ENCODE data around the gene SELENOO.
A peak's percentile ranks its signal among the peaks of the same experiment; 100 is the strongest.

Gene SELENOO

DNA sequence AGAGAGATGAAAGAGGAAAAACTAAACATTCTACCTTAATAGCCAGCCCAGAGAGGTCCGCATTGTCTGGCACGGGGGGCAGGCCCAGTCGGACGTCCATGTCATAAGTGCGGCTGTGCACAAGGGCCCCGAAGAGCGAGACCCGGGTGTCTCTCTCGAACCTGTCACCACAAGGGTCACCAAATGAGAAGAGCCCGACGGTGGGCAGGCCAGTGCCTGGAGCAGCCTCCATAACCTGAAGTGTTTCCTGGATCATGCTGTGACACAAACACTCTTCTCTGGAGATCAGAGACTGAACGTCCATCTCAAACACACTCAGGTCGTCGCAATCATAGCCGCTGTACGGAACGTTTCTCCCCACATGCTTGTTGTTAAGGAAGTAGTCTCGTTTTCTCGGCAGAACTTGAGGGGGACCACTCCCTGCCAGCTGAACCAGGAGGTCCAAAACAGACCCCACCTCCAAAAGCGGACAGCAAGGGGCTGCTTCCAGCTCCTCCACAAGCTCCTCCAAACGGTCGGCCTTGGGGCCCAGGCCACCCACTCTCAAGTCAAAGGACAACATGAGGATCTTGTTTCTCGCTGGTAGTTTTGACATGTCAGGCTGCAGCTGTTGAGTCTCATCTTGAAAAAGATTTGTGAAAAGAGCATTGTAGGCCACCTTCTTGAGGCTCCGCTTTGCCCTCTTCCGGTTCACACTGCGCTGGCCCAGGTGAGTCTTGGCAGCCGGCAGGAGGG, 43.0 kb downstream of the SELENOO start:
- no peak for DNase-seq

- peak; percentile 91 for DNase-seq
Measured at GRCh38 chr22:50244420-50245213, 43.8 kb downstream of the SELENOO start, which contains the start of gene TUBGCP6. Gene TUBGCP6, minus strand, starts transcription at chr22:50245023. Its CDS starts 564 bp downstream, at chr22:50244459.

- DNase-seq, result no peak
Measured at GRCh38 chr22:50245214-50246072, 44.6 kb downstream of the SELENOO start.

DNA sequence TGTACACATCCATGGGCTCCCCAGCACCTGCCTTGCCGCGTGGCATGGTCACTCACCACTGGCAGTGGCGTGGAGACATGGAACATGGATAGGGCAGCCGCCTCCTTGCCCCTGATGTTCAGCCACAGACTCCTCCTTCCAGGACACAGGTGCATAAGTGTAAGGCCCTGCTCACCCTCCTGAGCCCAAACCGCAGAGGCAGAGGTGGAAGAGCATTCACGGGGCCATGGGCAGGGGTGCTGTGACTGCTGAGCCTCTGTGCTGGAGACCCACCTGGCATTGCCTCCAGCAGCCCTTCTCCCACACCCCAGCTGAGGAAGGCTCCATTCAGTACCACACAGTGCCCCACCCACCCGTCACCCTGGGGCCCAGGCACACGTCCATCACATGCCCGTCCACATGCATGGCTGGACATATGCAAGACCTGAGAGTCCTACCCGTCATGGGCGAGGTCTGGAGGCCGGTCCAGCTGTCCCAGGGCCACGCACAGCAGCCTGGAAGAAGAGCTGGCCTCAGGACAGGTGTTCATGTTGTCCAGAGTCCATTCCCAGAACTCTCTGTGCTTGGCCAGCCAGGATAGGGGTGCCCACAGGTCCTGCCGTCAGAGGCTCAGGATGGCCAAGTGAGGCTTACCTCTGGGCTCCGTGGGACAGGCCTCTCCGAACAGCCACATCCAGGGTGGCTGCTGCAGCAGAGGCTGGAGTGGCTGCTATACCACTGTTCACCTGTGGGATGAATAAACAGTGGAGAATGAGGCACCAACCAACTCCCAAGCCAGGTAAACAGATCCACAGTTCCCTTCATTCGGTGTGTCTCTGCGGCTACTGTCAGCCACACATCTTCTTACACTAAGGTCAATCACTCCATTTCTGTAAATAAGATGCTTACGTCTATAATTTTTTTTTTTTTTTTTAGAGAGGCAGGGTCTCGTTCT, 45.7 kb downstream of the SELENOO start:
- DNase-seq, result no peak

GRCh38 chr22:50247748-50248147, 46.9 kb downstream of the SELENOO start:
- DNase-seq, result peak; percentile 83

- DNase-seq, result no peak
Measured at GRCh38 chr22:50248196-50249081, 47.6 kb downstream of the SELENOO start.

DNA sequence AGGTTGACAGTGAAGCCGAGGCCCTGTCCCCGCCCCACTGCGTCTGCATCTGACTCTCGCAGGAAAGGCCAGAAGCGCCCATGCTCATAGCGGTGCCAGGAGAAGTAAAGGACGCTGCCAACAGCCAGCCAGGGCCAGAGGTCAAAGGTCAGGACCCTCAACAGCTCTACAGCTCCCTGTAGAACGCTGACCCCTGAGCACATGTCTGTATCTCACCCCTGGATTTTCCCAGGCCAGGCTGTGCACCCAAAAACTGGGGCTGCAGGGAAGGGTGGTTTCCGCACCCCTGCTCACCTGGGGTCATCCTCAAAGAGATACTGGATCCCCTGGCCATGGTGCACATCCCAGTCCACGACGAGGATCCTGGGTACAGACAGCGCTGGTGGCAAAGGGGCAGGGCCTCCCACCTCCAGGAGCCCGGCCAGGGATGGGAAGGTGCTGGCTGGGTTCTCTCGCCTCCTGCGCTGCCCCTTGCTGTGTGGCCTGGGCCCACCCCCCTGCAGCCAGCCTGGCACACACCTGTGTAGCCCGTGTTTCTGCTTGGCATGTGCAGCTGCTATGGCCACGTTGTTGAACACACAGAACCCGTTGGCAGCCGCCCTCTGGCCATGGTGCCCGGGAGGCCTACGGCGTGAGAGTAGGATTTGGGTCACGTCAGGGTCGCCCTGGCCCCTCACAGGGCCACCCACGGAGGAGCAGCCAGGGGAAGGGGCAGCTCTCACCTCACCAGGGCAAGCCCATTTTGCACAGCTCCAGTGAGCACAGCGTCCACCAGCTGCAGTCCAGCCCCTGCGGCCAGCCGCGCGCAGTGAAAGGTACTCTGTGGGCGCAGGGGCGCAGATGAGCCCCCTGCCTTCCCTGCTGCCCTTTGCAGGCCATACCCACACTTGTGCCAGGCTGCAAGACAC, 48.8 kb downstream of the SELENOO start:
- DNase-seq, result no peak

GRCh38 chr22:50250249-50250554, 49.4 kb downstream of the SELENOO start:
- DNase-seq, result no peak

GRCh38 chr22:50250555-50251476, 50.0 kb downstream of the SELENOO start, which contains the start of gene HDAC10:
Gene HDAC10, minus strand, starts transcription at chr22:50251265. Its CDS starts 233 bp downstream, at chr22:50251032.
- DNase-seq, result peak; percentile 85

GRCh38 chr22:50251477-50252081, 50.8 kb downstream of the SELENOO start:
- peak; percentile 22 for DNase-seq

- DNase-seq, result peak; percentile 80
Measured at GRCh38 chr22:50252082-50253045, 51.6 kb downstream of the SELENOO start.

GRCh38 chr22:50253046-50253915, 52.5 kb downstream of the SELENOO start:
- no peak for DNase-seq

DNA sequence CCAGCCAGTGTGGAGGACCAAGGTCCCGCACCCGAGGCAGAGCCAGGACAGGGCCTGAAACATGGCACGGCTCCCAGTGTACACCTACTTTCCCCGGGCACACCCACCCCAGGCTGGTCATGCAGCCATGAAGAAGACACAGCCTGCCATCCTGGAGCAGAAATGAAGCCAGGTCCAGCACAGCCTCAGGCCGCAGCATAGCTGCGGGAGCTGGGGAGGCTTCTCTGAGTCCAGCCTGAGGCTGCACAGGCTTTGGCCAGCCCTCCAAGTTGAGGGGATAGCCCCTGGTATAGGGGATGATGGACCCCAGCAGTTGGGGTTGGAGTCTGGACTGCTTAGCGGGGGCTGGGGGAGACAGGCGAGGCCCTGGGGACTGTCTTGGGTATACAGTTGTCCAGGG, 53.1 kb downstream of the SELENOO start:
- DNase-seq, result no peak

DNA sequence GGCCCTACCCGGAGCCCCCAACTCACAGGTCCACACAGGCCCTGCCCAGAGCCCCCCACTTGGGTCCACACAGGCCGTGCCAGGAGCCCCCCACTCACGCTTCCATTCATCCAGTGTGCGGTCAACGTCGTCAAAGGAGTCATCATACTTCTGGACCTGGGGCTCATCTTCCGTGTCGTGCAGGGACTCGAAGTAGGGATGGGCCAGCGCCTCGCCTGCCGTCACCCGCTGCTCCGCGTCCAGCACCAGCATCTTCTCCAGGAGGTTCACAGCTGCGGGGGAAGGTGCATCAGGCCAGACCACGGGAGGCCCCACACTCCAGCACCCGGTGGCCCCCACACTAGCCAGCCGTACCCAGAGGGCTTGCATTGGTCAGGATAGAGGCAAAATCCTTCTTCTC, 54.3 kb downstream of the SELENOO start:
- DNase-seq, result no peak

- DNase-seq, result no peak
Measured at GRCh38 chr22:50255607-50256006, 54.8 kb downstream of the SELENOO start.

- no peak for DNase-seq
Measured at GRCh38 chr22:50256258-50256862, 55.5 kb downstream of the SELENOO start.

All from CD4-positive, alpha-beta T cell treated with Interleukin-10 for 1 hour (primary cell).